Neural crest cell (in vitro differentiated cells): ENCODE results near the gene SMIM5. TPM values are rescaled to one million over a fixed set of nuclear protein-coding genes. Genes with fewer than 3 reads are reported as not detected.

Experiments used
- DNase-seq: peaks from one replicate; pipeline ENCODE4 v3.0.0; 2021; ENCODE audit warnings: low read depth, mixed read lengths, low spot score
- H3K27ac Mint-ChIP-seq: one replicate; pipeline ENCODE4 v1.8.0; 2021; ENCODE audit warnings: mild to moderate bottlenecking, mixed read lengths; ENCODE audit not compliant: unreplicated experiment
- H3K27me3 Mint-ChIP-seq: 2 replicates; pipeline ENCODE4 v1.8.0; 2021; ENCODE audit warnings: low read depth, mild to moderate bottlenecking, mixed read lengths
- H3K36me3 Mint-ChIP-seq: 2 replicates; pipeline ENCODE4 v1.8.0; 2021; ENCODE audit warnings: low read depth, mild to moderate bottlenecking, mixed read lengths
- H3K4me1 Mint-ChIP-seq: 2 replicates; pipeline ENCODE4 v1.8.0; 2021; ENCODE audit warnings: mixed read lengths
- H3K4me3 Mint-ChIP-seq: one replicate; pipeline ENCODE4 v1.8.0; 2021; ENCODE audit warnings: mild to moderate bottlenecking, mixed read lengths
- H3K9me3 Mint-ChIP-seq: 2 replicates; pipeline ENCODE4 v1.8.0; 2021; ENCODE audit warnings: mixed read lengths
- total RNA-seq: library from RNA; stranded (reverse); gene quantifications from 2 replicates; pipeline ENCODE4 v1.2.1, GENCODE V29; 2021
- TF ChIP-seq, protein P1 (sequence below): fragments of 200-600 bp; sonication (generic); conservative IDR thresholded peaks from 2 replicates; pipeline ENCODE4 v1.5.0; 2021; ENCODE audit warnings: antibody characterized with exemption, mild to moderate bottlenecking

SMIM5 gene
- total RNA-seq, 1 donor from 2014 or later = not detected

- Mint-ChIP-seq H3K4me1 (peaks cover 18% of the 10 kb centered on the region), H3K27ac (no peak overlapping the region), H3K27me3 (no peaks in the 10 kb centered on the region), H3K4me3 (no peak overlapping the region), H3K36me3 (no peaks in the 10 kb centered on the region), H3K9me3 (no peaks in the 10 kb centered on the region)
- no peak for DNase-seq
- TF ChIP-seq, protein P1, sequence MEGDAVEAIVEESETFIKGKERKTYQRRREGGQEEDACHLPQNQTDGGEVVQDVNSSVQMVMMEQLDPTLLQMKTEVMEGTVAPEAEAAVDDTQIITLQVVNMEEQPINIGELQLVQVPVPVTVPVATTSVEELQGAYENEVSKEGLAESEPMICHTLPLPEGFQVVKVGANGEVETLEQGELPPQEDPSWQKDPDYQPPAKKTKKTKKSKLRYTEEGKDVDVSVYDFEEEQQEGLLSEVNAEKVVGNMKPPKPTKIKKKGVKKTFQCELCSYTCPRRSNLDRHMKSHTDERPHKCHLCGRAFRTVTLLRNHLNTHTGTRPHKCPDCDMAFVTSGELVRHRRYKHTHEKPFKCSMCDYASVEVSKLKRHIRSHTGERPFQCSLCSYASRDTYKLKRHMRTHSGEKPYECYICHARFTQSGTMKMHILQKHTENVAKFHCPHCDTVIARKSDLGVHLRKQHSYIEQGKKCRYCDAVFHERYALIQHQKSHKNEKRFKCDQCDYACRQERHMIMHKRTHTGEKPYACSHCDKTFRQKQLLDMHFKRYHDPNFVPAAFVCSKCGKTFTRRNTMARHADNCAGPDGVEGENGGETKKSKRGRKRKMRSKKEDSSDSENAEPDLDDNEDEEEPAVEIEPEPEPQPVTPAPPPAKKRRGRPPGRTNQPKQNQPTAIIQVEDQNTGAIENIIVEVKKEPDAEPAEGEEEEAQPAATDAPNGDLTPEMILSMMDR = no peak
Measured at GRCh38 chr17:75629157-75629556, 4.1 kb upstream of the SMIM5 start.

- no peak for DNase-seq
- Mint-ChIP-seq H3K9me3 (no peaks in the 10 kb centered on the region), H3K4me1 (peaks cover 26% of the 10 kb centered on the region), H3K4me3 (no peak overlapping the region), H3K36me3 (no peaks in the 10 kb centered on the region), H3K27ac (no peak overlapping the region), H3K27me3 (no peaks in the 10 kb centered on the region)
- TF ChIP-seq, protein P1 = no peak
Measured at GRCh38 chr17:75630071-75630917, 2.9 kb upstream of the SMIM5 start.

GRCh38 chr17:75631353-75631752, 1.9 kb upstream of the SMIM5 start:
- Mint-ChIP-seq H3K4me3 (no peak overlapping the region), H3K4me1 (peaks cover 26% of the 10 kb centered on the region), H3K27ac (no peak overlapping the region), H3K9me3 (no peaks in the 10 kb centered on the region), H3K36me3 (no peaks in the 10 kb centered on the region), H3K27me3 (no peaks in the 10 kb centered on the region)
- no peak for DNase-seq
- TF ChIP-seq, protein P1 = no peak

GRCh38 chr17:75632428-75632827, 806 bp upstream of the SMIM5 start:
- Mint-ChIP-seq H3K36me3 (no peaks in the 10 kb centered on the region), H3K27me3 (no peaks in the 10 kb centered on the region), H3K4me1 (peaks cover 26% of the 10 kb centered on the region), H3K4me3 (no peak overlapping the region), H3K27ac (peak overlapping the region; percentile 21), H3K9me3 (no peaks in the 10 kb centered on the region)
- DNase-seq = no peak
- TF ChIP-seq, protein P1 = no peak

- peak overlapping the region; percentile 71 for H3K27ac Mint-ChIP-seq
- TF ChIP-seq, protein P1 = peak; percentile 72
- H3K36me3 Mint-ChIP-seq = no peaks in the 10 kb centered on the region
- H3K27me3 Mint-ChIP-seq = no peaks in the 10 kb centered on the region
- H3K9me3 Mint-ChIP-seq = no peaks in the 10 kb centered on the region
- DNase-seq = peak; percentile 91
- H3K4me3 Mint-ChIP-seq = peak overlapping the region; percentile 49
- H3K4me1 Mint-ChIP-seq = peaks cover 26% of the 10 kb centered on the region
Measured at GRCh38 chr17:75633486-75634375, 497 bp downstream of the SMIM5 start.
